Measurements from ENCODE around the gene RPP14.
A peak's percentile ranks its signal among the peaks of the same experiment; 100 is the strongest.

The RPP14 gene

GRCh38 chr3:58292866-58293265 lies 13.2 kb upstream of the RPP14 start:
- DNase-seq: no peak

- DNase-seq: no peak
Measured at GRCh38 chr3:58293516-58293915, 12.5 kb upstream of the RPP14 start.

GRCh38 chr3:58296269-58296668 lies 9.8 kb upstream of the RPP14 start:
- DNase-seq: no peak

- DNase-seq: no peak
Measured at GRCh38 chr3:58296843-58297242, 9.2 kb upstream of the RPP14 start.

- no peak for DNase-seq
Measured at GRCh38 chr3:58298190-58298589, 7.9 kb upstream of the RPP14 start.

GRCh38 chr3:58299075-58299474 lies 7.0 kb upstream of the RPP14 start:
- DNase-seq: no peak

- DNase-seq: no peak
Measured at GRCh38 chr3:58299839-58300516, 6.1 kb upstream of the RPP14 start.

- peak; percentile 42 to 50 for DNase-seq
Measured at GRCh38 chr3:58307639-58308215, 1.7 kb downstream of the RPP14 start.

- DNase-seq: no peak
Measured at GRCh38 chr3:58308728-58309127, 2.7 kb downstream of the RPP14 start.

GRCh38 chr3:58317811-58318210 lies 11.8 kb downstream of the RPP14 start:
- DNase-seq: no peak

GRCh38 chr3:58321791-58322190 lies 15.7 kb downstream of the RPP14 start:
- no peak for DNase-seq

GRCh38 chr3:58322793-58323192 lies 16.7 kb downstream of the RPP14 start:
- DNase-seq: no peak

- DNase-seq: no peak
Measured at GRCh38 chr3:58323529-58324390, 17.7 kb downstream of the RPP14 start.

- peak in 1 of 2 donors; percentile 8 for DNase-seq
Measured at GRCh38 chr3:58324391-58325390, 18.6 kb downstream of the RPP14 start.

GRCh38 chr3:58325525-58325992 lies 19.5 kb downstream of the RPP14 start:
- no peak for DNase-seq

GRCh38 chr3:58326267-58326900 lies 20.3 kb downstream of the RPP14 start:
- no peak for DNase-seq

GRCh38 chr3:58329150-58329921 lies 23.3 kb downstream of the RPP14 start:
- DNase-seq: no peak

- DNase-seq: no peak
Measured at GRCh38 chr3:58329922-58330413, 23.9 kb downstream of the RPP14 start.

GRCh38 chr3:58331593-58332152 lies 25.6 kb downstream of the RPP14 start:
- DNase-seq: no peak

- peak; percentile 72 to 73 for DNase-seq
Measured at GRCh38 chr3:58332575-58333188, 26.6 kb downstream of the RPP14 start, which contains the start of gene PXK. Gene PXK, plus strand, starts transcription at chr3:58332892. Its CDS starts 97 bp downstream, at chr3:58332989.

Data from activated CD4-positive, alpha-beta T cell treated with anti-CD3 and anti-CD28 coated beads for 4 hours (primary cell).